Measurements from ENCODE around the gene TMEM9. TPM values are rescaled to one million over a fixed set of nuclear protein-coding genes. Genes with fewer than 3 reads are reported as not detected.

The TMEM9 gene
- total RNA-seq, 2 experiments from 2014 or later = 15.7 to 16.5 TPM

DNA sequence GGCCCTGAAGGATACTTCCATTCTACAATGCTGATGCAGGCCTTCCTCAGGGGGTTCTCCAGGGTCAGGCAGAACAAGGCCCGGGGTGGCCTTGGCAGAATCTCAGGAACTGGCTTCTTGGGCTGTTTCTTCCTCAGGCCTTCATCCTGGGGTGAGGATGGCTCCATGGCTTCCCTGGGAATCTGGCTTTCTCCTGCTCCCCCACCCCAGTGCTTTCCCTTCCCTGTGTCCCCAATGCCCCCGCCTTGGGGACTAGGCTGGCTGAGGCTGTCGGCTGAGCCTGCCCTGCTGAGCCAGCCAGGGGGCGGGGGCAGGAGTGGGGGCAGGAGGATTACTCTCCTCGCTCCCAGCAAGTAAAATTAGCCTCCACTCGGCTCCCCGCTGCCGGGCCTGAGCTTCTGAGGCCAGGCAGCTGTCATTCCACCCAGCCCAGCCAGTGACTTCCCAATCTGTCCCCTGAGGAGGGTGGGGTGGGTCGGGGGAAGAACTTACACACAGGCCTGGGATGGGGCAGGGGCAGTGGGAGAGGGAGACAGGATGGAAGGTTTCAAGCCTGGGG lies 42.0 kb downstream of the TMEM9 start, which contains the start of gene CACNA1S:
Gene CACNA1S, minus strand, starts transcription at position 254 of the 559 bp plus-strand sequence. Its CDS starts 87 bp downstream, at position 167.
- Histone ChIP-seq H3K4me3 (ENCODE audit: low read length) (no peak within 1 kb of the TSS), H3K27me3 (ENCODE audit: control insufficient read depth in 1 of 2, insufficient read depth in 2 of 2, low read length in 2 of 2) (no peaks in the 10 kb centered on the region), H3K4me1 (ENCODE audit: insufficient read depth, low read length) (peaks cover 16% of the 10 kb centered on the region), H3K36me3 (ENCODE audit: insufficient read depth, low read length) (no peaks in the 10 kb centered on the region), H3K9me3 (ENCODE audit: control insufficient read depth in 1 of 2, insufficient read depth in 1 of 2, low read length in 2 of 2) (no peaks in the 10 kb centered on the region), H3K27ac (ENCODE audit: low read depth in 1 of 2, low read length in 2 of 2) (no peak within 1 kb of the TSS)
- Mint-ChIP-seq H3K36me3 (ENCODE audit: low read depth) (no peaks in the 10 kb centered on the region), H3K4me1 (ENCODE audit: low read depth) (peaks cover 23% of the 10 kb centered on the region), H3K4me3 (peak within 1 kb of the TSS; percentile 71), H3K27ac (no peak within 1 kb of the TSS), H3K9me3 (no peaks in the 10 kb centered on the region), H3K27me3 (no peaks in the 10 kb centered on the region)
- intact Hi-C loops (cut with DNase I, micrococcal nuclease) = loop anchor here (5.0 to 10.0 kb wide), 2 partner anchors 70 to 87 kb away; partner anchors contain the start of gene KIF21B (in 1 of the 2)
- CTCF ChIA-PET = no interaction called here
- TF ChIP-seq, protein P1, sequence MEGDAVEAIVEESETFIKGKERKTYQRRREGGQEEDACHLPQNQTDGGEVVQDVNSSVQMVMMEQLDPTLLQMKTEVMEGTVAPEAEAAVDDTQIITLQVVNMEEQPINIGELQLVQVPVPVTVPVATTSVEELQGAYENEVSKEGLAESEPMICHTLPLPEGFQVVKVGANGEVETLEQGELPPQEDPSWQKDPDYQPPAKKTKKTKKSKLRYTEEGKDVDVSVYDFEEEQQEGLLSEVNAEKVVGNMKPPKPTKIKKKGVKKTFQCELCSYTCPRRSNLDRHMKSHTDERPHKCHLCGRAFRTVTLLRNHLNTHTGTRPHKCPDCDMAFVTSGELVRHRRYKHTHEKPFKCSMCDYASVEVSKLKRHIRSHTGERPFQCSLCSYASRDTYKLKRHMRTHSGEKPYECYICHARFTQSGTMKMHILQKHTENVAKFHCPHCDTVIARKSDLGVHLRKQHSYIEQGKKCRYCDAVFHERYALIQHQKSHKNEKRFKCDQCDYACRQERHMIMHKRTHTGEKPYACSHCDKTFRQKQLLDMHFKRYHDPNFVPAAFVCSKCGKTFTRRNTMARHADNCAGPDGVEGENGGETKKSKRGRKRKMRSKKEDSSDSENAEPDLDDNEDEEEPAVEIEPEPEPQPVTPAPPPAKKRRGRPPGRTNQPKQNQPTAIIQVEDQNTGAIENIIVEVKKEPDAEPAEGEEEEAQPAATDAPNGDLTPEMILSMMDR (IDR thresholded peaks at IDR 0.05) = no peak
- POLR2A ChIA-PET = no interaction called here
- DNase-seq (no peak), ATAC-seq (ENCODE audit: poor library complexity) (no peak)

DNA sequence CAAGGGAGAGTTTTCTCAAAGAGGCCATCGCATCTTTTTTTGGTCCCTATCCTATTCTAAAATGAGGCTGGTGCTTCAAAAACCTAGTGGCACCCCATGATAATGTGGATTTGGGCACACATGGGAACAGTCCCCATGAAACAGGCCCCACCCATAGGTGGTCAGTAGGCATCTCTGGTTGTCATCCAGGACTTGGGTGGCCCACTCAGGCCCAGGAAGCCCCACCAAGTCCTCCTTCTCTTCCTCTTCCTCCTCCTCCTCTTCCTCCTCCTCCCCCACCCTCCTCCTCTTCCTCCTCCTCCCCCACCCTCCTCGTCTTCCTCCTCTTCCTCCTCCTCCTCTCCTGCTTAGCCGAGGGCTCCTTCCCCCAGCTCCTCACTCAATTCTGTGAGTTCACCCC lies 42.6 kb downstream of the TMEM9 start:
- Histone ChIP-seq H3K4me1 (ENCODE audit: insufficient read depth, low read length) (peaks cover 16% of the 10 kb centered on the region), H3K27ac (ENCODE audit: low read depth in 1 of 2, low read length in 2 of 2) (no peak overlapping the region), H3K9me3 (ENCODE audit: control insufficient read depth in 1 of 2, insufficient read depth in 1 of 2, low read length in 2 of 2) (no peaks in the 10 kb centered on the region), H3K4me3 (ENCODE audit: low read length) (no peak overlapping the region), H3K27me3 (ENCODE audit: control insufficient read depth in 1 of 2, insufficient read depth in 2 of 2, low read length in 2 of 2) (no peaks in the 10 kb centered on the region), H3K36me3 (ENCODE audit: insufficient read depth, low read length) (no peaks in the 10 kb centered on the region)
- no peaks in the 10 kb centered on the region for H3K27me3 Mint-ChIP-seq
- no peak overlapping the region for H3K27ac Mint-ChIP-seq
- ChIA-PET CTCF (no interaction called here), POLR2A (no interaction called here)
- no peak for ATAC-seq (ENCODE audit: poor library complexity)
- peaks cover 23% of the 10 kb centered on the region for H3K4me1 Mint-ChIP-seq (ENCODE audit: low read depth)
- intact Hi-C loops (cut with DNase I, micrococcal nuclease) = loop anchor here (5.0 to 10.0 kb wide), 2 partner anchors 69 to 87 kb away; partner anchors contain the start of gene KIF21B (in 1 of the 2)
- TF ChIP-seq, protein P1 (IDR thresholded peaks at IDR 0.05) = no peak
- no peaks in the 10 kb centered on the region for H3K36me3 Mint-ChIP-seq (ENCODE audit: low read depth)
- no peaks in the 10 kb centered on the region for H3K9me3 Mint-ChIP-seq
- no peak for DNase-seq
- no peak overlapping the region for H3K4me3 Mint-ChIP-seq

DNA sequence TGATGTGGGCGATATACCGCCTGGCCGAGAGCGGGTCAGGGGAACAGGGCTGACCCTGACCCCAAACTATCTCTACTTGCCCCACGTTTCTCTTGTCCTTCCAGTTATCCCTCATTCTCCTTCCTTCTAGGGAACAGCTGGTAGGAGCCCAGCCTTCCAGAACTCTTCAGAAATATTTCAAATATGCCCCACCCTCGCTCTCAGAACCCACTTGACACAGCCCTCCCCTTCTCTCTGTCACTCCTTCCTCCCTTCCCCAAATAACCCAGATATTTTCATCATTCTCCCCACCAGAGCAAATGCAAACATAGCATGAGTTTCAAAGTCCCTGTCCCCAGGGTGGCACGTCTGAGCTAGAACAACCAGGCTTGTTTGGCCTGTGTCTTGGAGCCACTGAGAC lies 43.1 kb downstream of the TMEM9 start:
- no peak overlapping the region for H3K4me3 Mint-ChIP-seq
- Histone ChIP-seq H3K36me3 (ENCODE audit: insufficient read depth, low read length) (no peaks in the 10 kb centered on the region), H3K9me3 (ENCODE audit: control insufficient read depth in 1 of 2, insufficient read depth in 1 of 2, low read length in 2 of 2) (no peaks in the 10 kb centered on the region), H3K27ac (ENCODE audit: low read depth in 1 of 2, low read length in 2 of 2) (no peak overlapping the region), H3K4me1 (ENCODE audit: insufficient read depth, low read length) (peaks cover 16% of the 10 kb centered on the region), H3K4me3 (ENCODE audit: low read length) (no peak overlapping the region), H3K27me3 (ENCODE audit: control insufficient read depth in 1 of 2, insufficient read depth in 2 of 2, low read length in 2 of 2) (no peaks in the 10 kb centered on the region)
- H3K27ac Mint-ChIP-seq = no peak overlapping the region
- no peak for ATAC-seq (ENCODE audit: poor library complexity)
- H3K4me1 Mint-ChIP-seq (ENCODE audit: low read depth) = peaks cover 22% of the 10 kb centered on the region
- CTCF ChIA-PET = no interaction called here
- TF ChIP-seq, protein P1 (IDR thresholded peaks at IDR 0.05) = no peak
- no peak for DNase-seq
- no peaks in the 10 kb centered on the region for H3K9me3 Mint-ChIP-seq
- no peaks in the 10 kb centered on the region for H3K27me3 Mint-ChIP-seq
- POLR2A ChIA-PET = no interaction called here
- intact Hi-C loops (cut with DNase I, micrococcal nuclease) = loop anchor here (5.0 to 10.0 kb wide), 2 partner anchors 69 to 86 kb away; partner anchors contain the start of gene KIF21B (in 1 of the 2)
- H3K36me3 Mint-ChIP-seq (ENCODE audit: low read depth) = no peaks in the 10 kb centered on the region

Measured in CD4-positive, alpha-beta T cell (primary cell).